HG03095 (cell line): ENCODE data around the gene GULP1.
A peak's percentile ranks its signal among the peaks of the same experiment; 100 is the strongest.

Experiments
- ATAC-seq: cut with Tn5 transposase; IDR thresholded peaks from one replicate; pipeline ENCODE4 v1.9.1; 2021; ENCODE audit warnings: moderate library complexity; ENCODE audit not compliant: unreplicated experiment

GULP1 gene

DNA sequence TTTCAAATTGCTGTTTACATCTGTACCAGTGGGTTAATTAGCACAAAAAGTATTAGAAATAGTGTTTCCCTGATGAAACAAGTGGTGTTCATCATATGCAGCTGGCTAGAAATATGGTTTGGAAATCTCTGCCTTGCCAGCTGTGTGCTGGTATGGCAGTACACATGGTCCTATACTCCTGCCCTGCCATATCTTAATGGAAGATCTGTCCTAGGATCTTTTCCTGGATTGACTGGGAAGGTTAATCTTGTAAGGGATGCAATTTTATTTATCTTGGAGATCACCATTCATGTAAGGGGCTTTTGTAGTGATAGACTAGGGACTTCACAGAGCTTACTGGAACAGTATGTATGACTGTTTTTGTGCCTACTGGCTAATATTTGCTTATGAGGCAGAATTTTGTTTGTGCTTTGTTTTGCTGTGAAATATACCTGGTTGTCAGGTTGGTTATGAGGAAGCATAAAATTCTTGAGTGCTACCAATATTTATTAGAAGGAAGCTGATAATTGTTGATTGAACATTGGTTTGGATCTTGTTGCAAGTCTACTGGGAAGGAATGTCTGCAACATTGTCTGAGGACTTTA is 73.5 kb downstream of the GULP1 start:
- ATAC-seq: no peak

DNA sequence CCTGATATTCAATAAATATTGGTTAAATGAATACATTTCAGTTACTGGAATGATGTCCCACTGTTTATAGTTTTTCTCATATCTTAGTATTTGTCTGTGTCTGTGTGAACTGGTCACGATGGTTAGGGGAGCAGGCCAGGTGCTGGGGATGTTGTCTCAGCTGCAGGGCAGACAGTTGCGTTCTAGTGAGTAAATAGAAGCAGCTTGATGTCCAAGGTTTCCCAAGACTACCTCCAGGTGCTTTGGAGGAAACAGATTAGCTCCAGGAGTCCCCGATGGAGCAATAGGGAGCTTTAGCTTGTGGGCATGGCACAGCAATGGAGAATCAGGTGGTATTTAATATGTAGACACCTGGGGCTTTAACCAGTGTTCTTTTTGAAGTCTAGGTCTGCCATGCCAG is 75.5 kb downstream of the GULP1 start:
- ATAC-seq: no peak

DNA sequence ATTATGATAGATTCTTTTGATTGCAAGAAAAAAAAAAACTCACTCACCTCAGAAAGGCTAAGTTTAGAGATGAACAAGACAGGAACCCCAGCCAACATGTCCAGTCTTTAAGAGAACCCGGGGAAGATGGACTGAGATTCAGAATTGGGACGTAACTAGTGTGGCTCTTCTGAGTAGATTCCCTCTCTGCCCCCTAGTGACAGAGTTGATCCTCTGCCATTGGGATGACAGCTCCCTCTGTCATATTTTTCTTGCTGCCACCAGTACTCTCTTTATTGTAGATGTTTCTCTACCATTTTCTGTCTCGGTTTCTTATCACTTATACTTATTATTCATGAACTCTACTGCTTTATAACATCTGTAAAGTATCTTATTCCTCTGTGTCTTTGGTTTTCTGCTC is 77.7 kb downstream of the GULP1 start:
- ATAC-seq: peak; percentile 83

DNA sequence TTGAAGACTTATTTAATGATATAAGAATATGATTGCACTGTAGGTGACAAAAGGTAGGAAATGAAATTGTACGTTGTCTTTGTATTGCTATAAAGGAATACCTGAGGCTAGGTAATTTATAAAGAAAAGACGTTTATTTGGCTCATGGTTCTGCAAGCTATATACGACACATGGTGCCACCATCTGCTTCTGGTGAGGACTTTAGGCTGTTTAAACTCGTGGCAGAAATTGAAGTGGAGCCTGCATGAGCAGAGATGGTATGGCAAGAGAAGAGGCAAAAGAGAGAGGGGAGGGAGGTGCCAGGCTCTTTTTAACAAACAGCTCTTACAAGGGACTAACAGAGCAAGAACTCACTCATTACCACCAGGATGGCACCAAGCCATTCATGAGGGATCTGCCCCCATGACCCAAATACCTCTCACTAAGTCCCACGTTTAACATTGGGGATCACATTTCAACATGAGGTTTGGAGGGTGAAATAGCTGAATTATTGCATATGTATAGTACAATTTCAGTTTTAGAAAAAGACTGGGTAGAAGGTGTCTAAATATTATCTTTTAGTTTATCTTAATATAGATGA is 86.8 kb downstream of the GULP1 start:
- ATAC-seq: no peak

DNA sequence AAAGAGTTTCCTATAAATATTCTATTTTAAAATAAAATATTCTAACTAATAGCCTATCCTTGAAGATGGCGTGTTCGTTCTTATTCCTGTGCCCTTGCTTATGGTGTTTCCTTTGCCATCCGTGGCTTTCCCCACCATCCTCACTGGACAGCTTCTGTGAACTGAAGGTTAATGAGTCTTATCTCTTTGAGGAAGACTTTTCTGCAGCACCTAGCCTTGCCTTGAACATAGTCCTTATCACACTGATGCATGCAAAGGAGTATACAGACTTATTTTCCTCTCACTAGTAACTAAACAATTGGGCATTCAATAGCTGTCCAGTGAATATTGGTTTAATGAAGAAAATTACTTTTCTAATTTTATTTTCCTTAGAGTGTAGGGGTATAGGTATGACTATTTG is 88.1 kb downstream of the GULP1 start:
- ATAC-seq: no peak

DNA sequence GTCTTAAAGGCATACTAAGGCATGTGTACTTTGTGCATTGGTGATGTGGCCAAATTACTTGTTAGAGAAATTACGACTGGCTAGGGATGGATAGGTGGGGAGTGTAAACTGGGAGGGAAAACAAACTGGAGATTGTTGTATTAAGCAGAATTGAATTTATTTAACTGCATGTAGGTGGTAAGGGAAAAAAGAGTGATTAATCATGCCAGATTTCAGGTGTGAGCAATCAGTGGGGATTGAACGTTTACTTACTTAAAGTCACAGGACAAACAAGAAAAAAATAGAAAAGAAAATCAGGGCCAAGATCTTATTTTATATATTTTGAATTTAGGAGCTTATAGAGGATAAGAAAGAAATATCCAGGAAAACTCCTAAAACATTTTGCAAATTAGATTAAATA is 88.6 kb downstream of the GULP1 start:
- ATAC-seq: no peak

DNA sequence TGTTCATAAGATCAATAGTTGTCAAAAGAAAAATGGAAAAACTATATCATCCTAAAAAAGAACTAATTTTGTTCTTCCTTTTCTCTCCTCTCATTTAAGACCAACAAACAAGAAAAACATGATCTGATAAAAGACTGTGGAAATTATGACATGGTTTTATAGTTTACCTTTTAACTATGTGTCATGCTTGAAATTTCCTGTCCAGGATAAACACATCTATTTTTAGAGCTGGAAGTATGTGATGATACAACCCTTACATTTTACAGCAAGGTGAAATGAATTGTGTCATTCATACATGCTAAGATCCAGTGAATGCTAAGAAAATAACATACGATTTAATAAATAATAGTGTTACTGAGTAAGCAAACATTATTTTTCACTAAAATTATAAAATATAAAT is 89.9 kb downstream of the GULP1 start:
- no peak for ATAC-seq

DNA sequence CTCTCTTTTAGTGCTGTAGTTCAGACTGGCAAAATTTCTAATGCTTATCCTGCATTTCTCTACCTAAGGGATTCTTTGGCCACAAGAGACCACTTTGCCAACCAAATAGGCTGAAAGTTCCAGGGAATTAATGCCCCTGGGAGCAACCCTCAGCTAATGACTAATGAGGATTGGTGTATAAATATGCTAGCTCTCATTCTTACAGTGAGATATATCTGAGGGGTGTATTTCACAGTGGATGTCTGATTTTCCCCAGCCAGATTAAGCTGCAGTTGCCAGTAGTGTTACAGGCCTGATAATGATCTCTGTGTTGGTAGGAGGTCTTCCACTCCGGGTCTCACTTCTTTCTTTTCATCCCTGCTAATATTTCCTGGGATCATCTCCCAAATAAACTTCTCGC is 90.4 kb downstream of the GULP1 start:
- ATAC-seq: no peak

DNA sequence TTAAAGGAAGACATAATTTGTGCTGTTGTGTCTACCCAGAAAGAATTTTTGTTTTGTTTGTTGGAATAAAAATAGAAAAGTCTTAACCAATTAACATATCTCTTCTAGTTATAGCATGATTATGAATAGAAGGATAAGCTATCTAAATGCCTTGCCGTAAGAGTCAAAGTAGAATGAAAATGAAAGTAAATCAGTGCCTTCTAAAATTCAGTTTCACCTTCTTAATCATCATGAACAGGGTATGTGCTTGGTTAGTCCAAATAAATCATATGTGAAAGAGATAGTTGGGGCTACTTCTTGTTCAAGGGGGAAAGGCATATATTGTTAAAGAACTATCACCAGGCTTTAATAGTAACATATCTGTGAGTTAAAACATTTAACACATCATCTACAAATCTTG is 91.5 kb downstream of the GULP1 start:
- no peak for ATAC-seq

DNA sequence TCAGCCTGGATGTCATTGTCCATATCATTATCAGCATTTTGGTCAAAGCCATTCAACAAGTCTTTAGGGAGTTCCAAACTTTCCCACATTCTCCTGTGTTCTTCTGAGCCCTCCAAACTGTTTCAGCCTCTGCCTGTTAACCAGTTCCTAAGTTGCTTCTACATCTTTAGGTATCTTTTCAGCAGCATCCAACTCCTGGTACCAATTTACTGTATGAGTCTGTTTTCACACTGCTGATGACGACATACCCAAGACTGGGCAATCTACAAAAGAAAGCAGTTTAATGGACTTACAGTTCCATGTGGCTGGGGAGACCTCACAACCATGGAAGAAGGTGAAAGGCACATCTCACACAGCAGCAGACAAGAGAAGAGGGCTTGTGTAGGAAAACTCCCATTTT is 94.2 kb downstream of the GULP1 start:
- ATAC-seq: no peak

DNA sequence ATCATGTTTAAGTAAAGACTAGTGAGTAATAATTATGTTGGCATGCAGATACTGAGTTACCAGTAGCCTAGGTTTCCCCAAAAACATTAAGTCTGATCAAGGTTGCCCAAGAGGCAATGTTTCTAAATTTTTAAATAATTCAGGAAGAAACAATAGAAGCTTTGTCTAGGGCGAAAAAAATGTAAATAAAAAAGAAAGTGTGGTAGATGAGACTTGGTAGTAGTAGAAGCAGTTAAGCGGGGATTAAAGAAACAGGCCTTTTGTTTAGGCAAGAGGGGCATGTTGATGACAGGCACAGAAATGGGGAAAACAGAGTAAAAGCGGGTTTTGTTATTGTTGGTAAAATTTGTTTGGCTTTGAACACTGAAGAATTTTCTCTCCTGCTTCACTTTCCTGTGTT is 97.2 kb downstream of the GULP1 start:
- ATAC-seq: no peak

DNA sequence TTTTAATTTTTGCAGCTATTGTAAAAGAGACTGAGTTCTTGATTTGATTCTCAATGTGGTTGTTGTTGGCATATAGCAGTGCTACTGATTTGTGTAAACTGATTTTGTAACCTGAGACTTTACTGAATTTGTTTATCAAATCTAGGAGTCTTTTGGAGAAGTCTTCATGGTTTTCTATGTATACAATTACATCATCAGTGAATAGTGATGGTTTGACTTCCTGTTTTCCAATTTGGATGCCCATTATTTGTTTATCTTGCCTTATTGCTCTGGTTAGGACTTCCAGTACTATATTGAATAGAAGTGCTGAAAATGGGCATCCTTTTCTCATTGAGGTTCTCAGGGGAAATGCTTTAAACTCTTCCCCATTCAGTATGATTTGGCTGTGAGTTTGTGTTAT is 99.7 kb downstream of the GULP1 start:
- ATAC-seq: no peak

DNA sequence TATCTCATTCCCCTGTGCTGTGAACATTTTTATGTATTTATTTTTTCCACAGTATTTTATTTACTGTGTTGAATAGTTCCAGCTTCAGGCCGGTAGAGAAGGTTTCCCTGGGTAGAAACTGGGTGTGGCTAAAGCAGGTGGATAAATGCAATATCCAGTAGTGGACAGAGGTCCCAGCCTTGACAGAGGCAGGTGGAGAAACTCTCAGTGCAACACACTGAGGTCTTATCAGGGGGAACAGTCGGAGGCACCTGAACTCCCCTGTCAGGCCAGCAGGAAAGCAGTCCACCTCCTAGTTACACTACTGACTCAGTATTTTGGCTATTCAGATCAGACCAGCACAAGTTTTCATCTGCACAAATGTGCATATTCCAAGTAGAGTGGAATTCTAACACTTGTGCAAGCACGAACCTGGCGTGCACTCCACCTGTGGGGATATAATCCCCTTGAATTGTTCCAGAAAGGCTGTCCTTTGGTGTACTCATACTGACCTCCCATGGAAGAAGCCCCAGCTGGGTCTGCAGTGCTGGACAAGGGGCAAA is 103.3 kb downstream of the GULP1 start:
- no peak for ATAC-seq

DNA sequence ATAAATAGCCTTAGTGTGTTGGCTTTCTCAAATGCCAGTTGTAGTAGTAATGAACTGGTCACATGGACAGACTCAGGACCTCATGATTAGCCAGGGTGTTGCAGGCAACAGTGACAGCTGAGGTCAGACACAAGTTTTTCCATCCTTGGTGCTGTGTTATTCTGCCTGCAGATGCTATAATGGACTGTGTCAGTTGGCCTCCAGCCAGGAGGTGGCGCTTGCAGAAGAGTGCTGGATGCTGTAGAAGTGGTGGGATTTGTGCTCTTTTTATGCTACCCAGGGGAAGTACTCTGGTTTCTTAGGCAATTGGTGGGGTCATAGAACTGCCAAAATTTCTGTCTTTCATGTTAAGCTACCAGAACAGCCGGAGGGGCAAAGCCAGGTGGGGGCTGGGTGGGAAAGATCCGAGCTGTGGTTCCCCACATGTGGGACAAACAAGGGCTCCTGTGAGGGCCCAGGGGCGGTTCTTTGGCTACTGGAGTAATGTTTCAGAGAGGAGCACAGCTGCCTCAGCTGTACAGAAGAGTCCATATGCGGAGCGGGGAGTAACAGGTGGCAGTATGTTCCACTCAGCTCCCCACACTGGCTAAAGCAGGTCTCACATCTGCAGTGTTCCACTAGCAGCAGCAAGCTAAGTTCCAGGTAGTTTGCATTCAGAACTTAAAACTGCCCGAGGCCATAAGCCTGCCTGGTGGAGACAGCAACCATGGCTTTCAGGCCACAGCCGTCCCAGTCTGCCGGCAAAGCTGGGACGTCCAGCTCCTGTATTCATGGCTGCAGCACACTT is 104.4 kb downstream of the GULP1 start:
- ATAC-seq: no peak

DNA sequence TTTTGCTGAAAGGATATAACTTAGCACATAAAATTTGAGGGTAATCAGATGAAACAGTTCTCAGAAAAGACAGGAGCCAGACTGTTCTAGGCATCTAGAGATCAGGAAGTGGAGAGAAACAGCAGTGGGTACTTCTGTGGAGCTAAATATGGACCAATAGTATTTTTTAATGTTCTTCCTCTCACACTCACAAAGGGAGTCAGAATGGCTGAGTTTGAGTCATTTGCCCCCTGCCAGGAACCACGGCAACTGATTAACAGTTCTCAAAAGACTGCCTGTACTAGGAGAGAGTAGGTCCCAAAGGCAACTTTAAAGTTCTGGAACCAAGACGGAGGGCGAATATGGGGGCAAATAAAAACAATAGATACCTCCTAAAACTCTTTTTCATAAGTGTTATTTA is 107.5 kb downstream of the GULP1 start:
- ATAC-seq: no peak

DNA sequence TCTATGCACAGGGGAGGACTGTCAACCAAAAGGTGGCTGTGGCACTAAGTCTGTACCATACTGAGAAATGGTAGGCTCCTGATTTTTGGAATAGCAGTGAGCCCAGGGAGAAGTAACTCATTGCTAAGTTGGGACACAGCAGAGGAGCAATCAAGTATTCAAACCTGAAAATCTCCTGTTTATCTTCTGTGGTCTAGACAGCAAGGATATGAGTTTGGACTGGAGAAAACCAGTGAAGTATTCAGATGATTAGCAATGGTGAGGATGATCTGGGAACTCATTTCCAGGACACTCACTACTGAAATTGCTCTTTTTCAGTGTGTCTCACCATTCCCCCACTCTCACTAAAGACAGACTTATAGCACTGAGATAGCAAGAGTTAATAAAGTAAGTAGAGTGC is 112.0 kb downstream of the GULP1 start:
- ATAC-seq: no peak

DNA sequence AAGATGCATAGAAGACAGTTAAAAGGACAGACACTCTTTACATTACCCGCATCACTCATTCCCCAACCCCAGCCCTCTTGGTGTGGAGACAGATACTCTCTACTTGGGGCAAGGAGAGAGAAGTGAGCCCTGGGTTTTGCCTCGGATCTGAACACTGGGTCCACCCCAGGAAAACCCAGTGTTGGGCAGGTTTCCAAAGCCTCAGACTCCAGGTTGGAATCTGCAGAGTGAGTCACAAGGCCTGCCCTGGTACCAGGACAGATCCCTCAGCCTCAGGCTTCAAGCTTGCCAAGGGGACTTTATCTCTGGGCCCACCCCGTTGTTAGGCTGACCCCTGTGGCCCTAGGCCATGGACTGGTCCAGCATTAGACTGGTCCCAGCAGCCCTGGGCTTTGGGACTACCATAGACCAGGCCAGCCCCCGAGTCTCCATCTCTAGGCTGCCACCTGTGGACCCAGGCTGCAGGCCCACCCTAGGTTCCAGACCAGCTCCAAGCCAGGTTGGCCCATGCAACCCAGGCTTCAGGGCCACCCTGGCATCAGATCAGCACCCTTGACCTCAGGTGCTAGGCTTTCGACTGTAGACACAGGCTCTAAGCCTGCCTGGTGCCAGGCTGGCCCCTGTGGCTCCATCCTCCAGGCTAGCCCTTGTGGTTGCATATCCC is 112.8 kb downstream of the GULP1 start:
- ATAC-seq: no peak

DNA sequence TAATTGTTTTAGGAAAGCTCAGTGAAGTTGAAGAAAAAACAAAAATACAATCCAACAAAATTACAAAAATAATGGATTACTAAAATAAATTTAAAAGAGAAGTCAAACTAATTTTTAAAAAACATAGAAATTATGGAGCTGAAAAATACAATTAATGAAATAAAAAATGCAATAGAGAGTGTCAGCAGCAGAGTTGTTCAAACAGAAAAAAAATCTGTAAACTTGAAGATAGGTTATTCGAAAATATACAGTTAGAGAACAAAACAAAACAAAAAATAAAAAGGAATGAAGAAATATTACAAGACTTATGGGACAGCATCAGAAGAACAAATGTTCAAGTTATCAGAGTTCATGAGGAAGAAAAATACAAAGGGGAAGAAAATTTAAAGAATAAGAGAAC is 114.7 kb downstream of the GULP1 start:
- no peak for ATAC-seq

DNA sequence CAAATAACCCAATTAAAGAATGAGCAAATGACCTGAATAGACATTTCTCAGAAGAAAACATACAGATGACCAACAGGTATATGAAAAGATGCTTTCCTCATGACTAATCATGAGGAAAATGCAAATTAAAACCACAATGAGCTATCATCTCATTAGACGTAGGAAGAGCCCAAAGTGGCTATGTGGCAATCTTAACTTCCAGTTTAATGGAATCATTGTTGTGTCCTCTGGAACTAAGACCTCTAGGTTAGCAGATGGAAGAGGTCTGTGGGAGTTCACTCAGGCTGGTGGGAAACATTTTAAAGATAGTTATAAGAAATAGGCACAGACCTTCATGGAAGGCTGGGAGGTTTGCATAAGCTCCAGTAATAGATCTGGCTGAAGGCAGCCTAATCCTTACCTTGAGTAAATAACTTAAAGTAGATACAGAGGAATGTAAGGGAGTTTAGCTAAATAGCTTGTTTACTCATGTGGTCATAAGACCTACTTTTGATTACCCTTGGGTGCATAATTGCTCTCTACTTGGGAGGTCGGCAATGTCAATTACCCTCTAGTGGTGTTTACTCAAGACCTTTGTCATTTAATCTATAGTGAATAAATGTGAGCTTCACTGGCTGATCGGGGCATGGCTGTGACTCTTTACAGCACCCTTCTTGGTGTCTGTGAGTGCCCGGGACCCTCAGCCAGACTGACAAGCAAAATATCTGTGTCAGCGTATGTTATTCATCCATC is 119.0 kb downstream of the GULP1 start:
- ATAC-seq: no peak

DNA sequence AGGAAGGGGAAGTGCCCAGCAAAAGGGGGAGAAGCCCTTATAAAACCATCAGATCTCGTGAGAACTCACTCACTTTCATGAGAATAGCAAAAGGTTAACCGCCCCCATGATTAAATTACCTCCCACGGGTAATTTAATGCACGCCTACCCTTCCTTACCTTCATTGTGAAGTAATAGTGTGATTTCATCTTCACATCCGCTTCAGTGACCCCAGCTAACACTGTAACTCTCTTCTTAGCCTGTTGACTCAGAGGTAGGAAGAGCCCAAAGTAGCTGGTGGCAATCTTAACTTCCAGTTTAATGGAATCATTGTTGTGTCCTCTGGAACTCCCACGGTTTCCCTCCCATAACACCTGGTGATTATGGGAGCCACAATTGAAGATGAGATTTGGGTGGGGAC is 120.5 kb downstream of the GULP1 start:
- no peak for ATAC-seq

DNA sequence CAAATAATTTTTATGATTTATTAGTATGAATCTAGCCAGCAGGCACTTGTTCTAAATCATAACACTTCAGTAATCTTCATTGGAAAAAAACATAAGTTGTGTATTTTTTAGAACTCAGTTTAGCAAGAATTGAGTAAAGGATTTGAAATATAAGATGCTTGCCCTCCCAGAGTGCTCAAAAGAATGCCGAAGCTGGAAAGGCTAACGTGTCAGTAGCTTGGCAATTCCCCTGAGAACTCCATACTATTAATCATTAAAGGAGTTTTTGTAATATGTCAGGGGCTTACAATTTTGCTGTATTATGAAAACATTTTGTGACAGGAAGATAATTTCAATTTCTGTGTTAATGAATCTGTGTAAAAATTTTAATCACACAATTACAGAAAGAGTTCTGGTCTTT is 122.7 kb downstream of the GULP1 start:
- no peak for ATAC-seq
